Fibroblast of lung (primary cell): ENCODE data around the gene SLC25A1. TPM values are rescaled to one million over a fixed set of nuclear protein-coding genes. Genes with fewer than 3 reads are reported as not detected.

Experiments
- DNase-seq, 2 donors: peaks; one replicate each; pipeline versions ENCODE4 v3.0.0 to v3.0.0-alpha.2; 2010; ENCODE audit warnings: low read depth in 2 of 2
- H2AFZ ChIP-seq: 2 replicates; pipeline ENCODE4 v1.5.1; 2012; ENCODE audit warnings: low read length, control low read depth, inconsistent platforms
- H3K27ac ChIP-seq: 2 replicates; pipeline ENCODE4 v1.5.1; 2011; ENCODE audit warnings: low read length, control low read depth; ENCODE audit not compliant: insufficient read depth
- H3K27me3 ChIP-seq: 2 replicates; pipeline ENCODE4 v1.5.1; 2011; ENCODE audit warnings: mild to moderate bottlenecking, low read length; ENCODE audit not compliant: control insufficient read depth, insufficient read depth
- H3K36me3 ChIP-seq: 2 replicates; pipeline ENCODE4 v1.5.1; 2011; ENCODE audit warnings: low read length; ENCODE audit not compliant: control insufficient read depth, insufficient read depth
- H3K4me1 ChIP-seq: 2 replicates; pipeline ENCODE4 v1.5.1; 2011; ENCODE audit warnings: low read length; ENCODE audit not compliant: control insufficient read depth, insufficient read depth; ENCODE audit errors: extremely low read depth
- H3K4me2 ChIP-seq: 2 replicates; pipeline ENCODE4 v1.5.1; 2011; ENCODE audit warnings: low read length, control low read depth; ENCODE audit not compliant: insufficient read depth; ENCODE audit errors: extremely low read depth
- H3K4me3 ChIP-seq, 4 experiments: fragments of 200-600 bp in 1 of 4; sonication (generic) in 1 of 4; replicated peaks in 1 of 4; 2 replicates each; pipeline ENCODE4 v1.5.1; 2011 to 2016; ENCODE audit warnings: low read length in 4 of 4, low read depth in 3 of 4, mild to moderate bottlenecking in 3 of 4, control low read depth in 2 of 4, inconsistent platforms in 1 of 4, mixed read lengths in 1 of 4; ENCODE audit not compliant: insufficient read depth in 1 of 4; ENCODE audit errors: control extremely low read depth in 1 of 4
- H3K79me2 ChIP-seq: 2 replicates; pipeline ENCODE4 v1.5.1; 2012; ENCODE audit warnings: mild to moderate bottlenecking, low read length, inconsistent platforms; ENCODE audit not compliant: control insufficient read depth, insufficient read depth
- H3K9ac ChIP-seq: 2 replicates; pipeline ENCODE4 v1.5.1; 2011; ENCODE audit warnings: mild to moderate bottlenecking, low read length, control low read depth; ENCODE audit not compliant: insufficient read depth
- H3K9me3 ChIP-seq: 2 replicates; pipeline ENCODE4 v1.5.1; 2012; ENCODE audit warnings: low read depth, low read length; ENCODE audit not compliant: control insufficient read depth, insufficient read depth
- H4K20me1 ChIP-seq: 2 replicates; pipeline ENCODE4 v1.5.1; 2011; ENCODE audit warnings: low read length; ENCODE audit not compliant: control insufficient read depth, insufficient read depth; ENCODE audit errors: extremely low read depth
- EZH2 ChIP-seq: IDR thresholded peaks from 2 replicates; pipeline ENCODE4 v1.5.1; 2012; ENCODE audit warnings: low read length, control low read depth, mild to moderate bottlenecking; ENCODE audit errors: missing control alignments
- polyA plus RNA-seq, 2 donors: library from polyadenylated mRNA; depleted of rRNA in 1 of 2; stranded (reverse) in 1 of 2; unstranded in 1 of 2; fragments of >200 nt; gene quantifications; 2 replicates each; pipeline ENCODE4 v1.2.1, GENCODE V29; 2011 to 2012; ENCODE audit warnings: missing spikeins in 1 of 2
- total RNA-seq: library from RNA; depleted of rRNA; stranded (reverse); fragments of >200 nt; gene quantifications from 2 replicates; pipeline ENCODE4 v1.2.1, GENCODE V29; 2014
- TF ChIP-seq, protein P1 (sequence below), 2 donors: IDR thresholded peaks in 1 of 2; conservative IDR thresholded peaks in 1 of 2; 1 replicate in 1 of 2; 2 replicates in 1 of 2; pipeline ENCODE4 v1.5.1; 2011 to 2012; ENCODE audit warnings: low read length in 2 of 2, control low read depth in 1 of 2, inconsistent platforms in 1 of 2, low read depth in 1 of 2, mild to moderate bottlenecking in 1 of 2

Gene SLC25A1
- total and polyA plus RNA-seq, 2 donors (not counting 1 experiment from before 2014, with no cell fraction given), result 56.1 to 161 TPM

DNA sequence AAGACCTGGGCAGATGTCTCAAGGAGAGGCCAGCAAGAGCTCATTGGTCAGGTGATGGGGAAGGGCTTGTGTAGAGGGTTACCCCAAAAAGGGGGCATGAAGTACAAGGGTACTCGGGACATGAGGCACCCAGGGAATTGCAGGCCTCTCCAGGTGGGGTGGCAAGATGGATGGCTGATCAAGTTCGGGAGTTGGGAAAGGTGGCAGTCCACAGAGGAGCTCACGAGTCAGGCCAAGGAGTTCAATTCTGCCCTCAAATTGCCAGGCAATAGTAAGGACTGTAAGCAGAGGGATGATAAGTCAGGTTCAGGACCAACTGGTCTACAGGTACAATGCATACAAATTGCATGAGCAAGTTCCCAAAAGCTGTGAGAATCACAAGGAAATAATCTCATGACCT is 42.3 kb upstream of the SLC25A1 start:
- Histone ChIP-seq H2AFZ (no peak overlapping the region), H3K79me2 (no peaks in the 10 kb centered on the region), H4K20me1 (no peaks in the 10 kb centered on the region), H3K27me3 (no peaks in the 10 kb centered on the region), H3K9ac (no peak overlapping the region), H3K9me3 (no peaks in the 10 kb centered on the region), H3K36me3 (peaks cover 2% of the 10 kb centered on the region), H3K4me1 (no peaks in the 10 kb centered on the region), H3K27ac (no peak overlapping the region), H3K4me2 (no peak overlapping the region), H3K4me3 (no peak overlapping the region)
- DNase-seq, result no peak
- TF ChIP-seq, protein P1, sequence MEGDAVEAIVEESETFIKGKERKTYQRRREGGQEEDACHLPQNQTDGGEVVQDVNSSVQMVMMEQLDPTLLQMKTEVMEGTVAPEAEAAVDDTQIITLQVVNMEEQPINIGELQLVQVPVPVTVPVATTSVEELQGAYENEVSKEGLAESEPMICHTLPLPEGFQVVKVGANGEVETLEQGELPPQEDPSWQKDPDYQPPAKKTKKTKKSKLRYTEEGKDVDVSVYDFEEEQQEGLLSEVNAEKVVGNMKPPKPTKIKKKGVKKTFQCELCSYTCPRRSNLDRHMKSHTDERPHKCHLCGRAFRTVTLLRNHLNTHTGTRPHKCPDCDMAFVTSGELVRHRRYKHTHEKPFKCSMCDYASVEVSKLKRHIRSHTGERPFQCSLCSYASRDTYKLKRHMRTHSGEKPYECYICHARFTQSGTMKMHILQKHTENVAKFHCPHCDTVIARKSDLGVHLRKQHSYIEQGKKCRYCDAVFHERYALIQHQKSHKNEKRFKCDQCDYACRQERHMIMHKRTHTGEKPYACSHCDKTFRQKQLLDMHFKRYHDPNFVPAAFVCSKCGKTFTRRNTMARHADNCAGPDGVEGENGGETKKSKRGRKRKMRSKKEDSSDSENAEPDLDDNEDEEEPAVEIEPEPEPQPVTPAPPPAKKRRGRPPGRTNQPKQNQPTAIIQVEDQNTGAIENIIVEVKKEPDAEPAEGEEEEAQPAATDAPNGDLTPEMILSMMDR (conservative IDR thresholded peaks at IDR 0.05 in 1 of 2, IDR thresholded peaks at IDR 0.05 in 1 of 2; ENCODE audit: low read depth in 1 of 2, low read length in 2 of 2), result no peak
- no peak for TF ChIP-seq EZH2

DNA sequence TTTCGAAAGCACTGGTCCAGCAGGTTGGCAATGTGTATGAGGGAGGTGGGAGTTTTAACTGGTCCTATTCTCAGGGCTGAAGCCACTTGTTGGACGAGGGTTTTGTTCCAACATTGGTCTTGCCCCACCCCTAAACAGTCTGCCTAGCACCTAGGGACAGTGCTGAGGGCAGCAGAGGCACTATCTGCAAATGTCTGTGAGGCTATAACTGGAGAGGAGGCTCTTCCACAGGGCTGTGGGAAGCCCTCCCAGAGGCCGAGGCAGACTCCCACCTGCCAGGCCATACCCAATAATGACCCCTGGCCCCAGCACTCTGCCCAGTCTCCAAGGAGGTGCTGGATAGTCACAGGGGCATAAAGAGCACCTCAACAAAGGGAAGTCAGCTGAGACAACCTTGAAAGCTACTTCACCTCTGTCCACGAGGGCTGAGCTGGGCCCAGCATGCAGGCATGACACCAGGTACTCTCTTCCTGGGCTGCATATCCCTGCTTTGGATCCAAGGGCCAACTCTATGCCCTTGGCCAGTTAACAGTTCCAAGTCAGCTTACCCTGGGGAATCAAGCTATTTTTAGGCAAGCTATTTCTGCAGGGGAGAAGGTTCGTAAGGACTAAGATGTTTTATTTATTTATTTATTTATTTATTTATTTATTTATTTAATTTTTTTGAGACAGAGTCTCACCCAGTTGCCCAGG is 40.2 kb upstream of the SLC25A1 start:
- H3K4me1 ChIP-seq, result no peaks in the 10 kb centered on the region
- H3K4me3 ChIP-seq, result no peak overlapping the region
- no peak overlapping the region for H3K27ac ChIP-seq
- H3K4me2 ChIP-seq, result no peak overlapping the region
- no peak for DNase-seq
- no peak overlapping the region for H3K9ac ChIP-seq
- TF ChIP-seq EZH2, result no peak
- TF ChIP-seq, protein P1 (conservative IDR thresholded peaks at IDR 0.05 in 1 of 2, IDR thresholded peaks at IDR 0.05 in 1 of 2; ENCODE audit: low read depth in 1 of 2, low read length in 2 of 2), result no peak
- H3K9me3 ChIP-seq, result no peaks in the 10 kb centered on the region
- no peaks in the 10 kb centered on the region for H3K27me3 ChIP-seq
- H4K20me1 ChIP-seq, result no peaks in the 10 kb centered on the region
- no peaks in the 10 kb centered on the region for H3K79me2 ChIP-seq
- H2AFZ ChIP-seq, result no peak overlapping the region
- H3K36me3 ChIP-seq, result peaks cover 2% of the 10 kb centered on the region

DNA sequence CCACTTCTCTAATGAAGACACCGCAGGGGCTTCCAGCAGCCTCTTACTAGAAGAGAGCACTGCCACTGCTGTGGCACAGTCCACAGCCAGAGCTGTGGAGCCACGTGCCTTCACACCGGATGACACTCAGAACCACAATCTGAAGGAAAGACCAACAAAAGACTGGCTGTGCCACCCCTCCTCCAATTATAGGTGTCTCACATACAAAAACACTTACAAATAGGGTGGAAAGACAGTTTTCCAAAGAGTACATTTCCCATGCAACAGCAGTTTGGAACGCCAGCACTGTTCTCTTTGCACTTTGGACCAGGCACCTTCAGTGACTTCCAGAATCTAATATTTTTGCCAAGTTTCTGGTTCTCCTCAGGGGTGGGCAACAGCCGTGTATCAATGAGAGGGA is 38.0 kb upstream of the SLC25A1 start:
- Histone ChIP-seq H3K4me3 (no peak overlapping the region), H3K36me3 (peaks cover 2% of the 10 kb centered on the region), H4K20me1 (no peaks in the 10 kb centered on the region), H2AFZ (no peak overlapping the region), H3K9ac (no peak overlapping the region), H3K4me2 (no peak overlapping the region), H3K27me3 (no peaks in the 10 kb centered on the region), H3K9me3 (no peaks in the 10 kb centered on the region), H3K4me1 (no peaks in the 10 kb centered on the region), H3K79me2 (no peaks in the 10 kb centered on the region), H3K27ac (no peak overlapping the region)
- TF ChIP-seq, protein P1 (conservative IDR thresholded peaks at IDR 0.05 in 1 of 2, IDR thresholded peaks at IDR 0.05 in 1 of 2; ENCODE audit: low read depth in 1 of 2, low read length in 2 of 2), result no peak
- no peak for TF ChIP-seq EZH2
- DNase-seq, result no peak
